Lower leg skin (tissue), 4 donors: Measurements from ENCODE around the gene ATP8A2. TPM values are rescaled to one million over a fixed set of nuclear protein-coding genes. Genes with fewer than 3 reads are reported as not detected.

Experiments
- DNase-seq, 2 donors: peaks; one replicate each; pipeline ENCODE4 v3.0.0-alpha.2; 2019; ENCODE audit warnings: low spot score in 2 of 2
- H3K4me3 ChIP-seq: fragments of 200-600 bp; sonication (generic); 2 replicates; pipeline ENCODE4 v1.5.1; 2017; ENCODE audit warnings: mild to moderate bottlenecking, low read depth; ENCODE audit not compliant: poor library complexity, severe bottlenecking
- POLR2A ChIP-seq, 2 donors: fragments of 450-650 bp; IDR thresholded peaks; one replicate each; pipeline ENCODE4 v1.6.1; 2016 to 2017; ENCODE audit warnings: antibody characterized with exemption in 2 of 2, mild to moderate bottlenecking in 1 of 2, moderate library complexity in 1 of 2
- WGBS, 2 donors: methylation state at CpG; one replicate each; pipeline ENCODE4 v1.1.5; 2018; 5-methylcytosine and 5-hydroxymethylcytosine counted together
- intact Hi-C: fragments of 100-400 bp; cut with DNase I; formaldehyde crosslinking; loops from one replicate; pipeline ENCODE4 v1.15.0; 2023; ENCODE audit warnings: low total_unique reads
- total RNA-seq, 4 donors: library from RNA; depleted of rRNA; stranded (reverse); fragments of >200 nt; gene quantifications; one replicate each; pipeline ENCODE4 v1.1.0, GENCODE V29; 2016
- TF ChIP-seq, protein P1 (sequence below), 3 donors: fragments of 450-650 bp; IDR thresholded peaks; one replicate each; pipeline ENCODE4 v1.5.1; 2016; ENCODE audit warnings: antibody characterized with exemption in 3 of 3, mild to moderate bottlenecking in 3 of 3, moderate library complexity in 2 of 3

ATP8A2 gene
- total RNA-seq, 4 donors from 2014 or later, result 0.05 to 0.23 TPM; not detected in 2

DNA sequence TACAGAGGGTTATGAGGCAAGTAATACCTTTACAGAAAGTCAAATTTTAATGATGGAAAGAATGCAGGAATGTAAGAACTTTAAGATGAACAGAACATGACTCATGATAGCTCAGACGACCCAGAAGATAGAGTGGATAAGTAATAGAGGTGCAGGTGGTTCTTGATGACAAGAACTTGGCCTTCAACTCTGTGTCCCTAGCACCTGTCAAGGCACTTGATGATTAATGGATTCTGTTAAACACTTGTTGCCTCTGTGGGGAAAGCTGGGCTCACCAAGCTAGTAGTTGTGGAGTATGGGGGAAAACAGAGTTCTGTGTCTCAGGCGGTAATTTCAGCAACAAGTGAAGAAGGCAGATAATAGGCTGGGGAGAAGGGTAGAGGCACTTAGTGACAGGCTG lies 306.2 kb downstream of the ATP8A2 start:
- WGBS, 2 donors, result 67 to 75% methylated on average over 2 of the region's 2 CpGs
- intact Hi-C loops, result no loop called here
- no peak for DNase-seq
- no peak for TF ChIP-seq POLR2A (IDR thresholded peaks at IDR 0.05)
- TF ChIP-seq, protein P1, sequence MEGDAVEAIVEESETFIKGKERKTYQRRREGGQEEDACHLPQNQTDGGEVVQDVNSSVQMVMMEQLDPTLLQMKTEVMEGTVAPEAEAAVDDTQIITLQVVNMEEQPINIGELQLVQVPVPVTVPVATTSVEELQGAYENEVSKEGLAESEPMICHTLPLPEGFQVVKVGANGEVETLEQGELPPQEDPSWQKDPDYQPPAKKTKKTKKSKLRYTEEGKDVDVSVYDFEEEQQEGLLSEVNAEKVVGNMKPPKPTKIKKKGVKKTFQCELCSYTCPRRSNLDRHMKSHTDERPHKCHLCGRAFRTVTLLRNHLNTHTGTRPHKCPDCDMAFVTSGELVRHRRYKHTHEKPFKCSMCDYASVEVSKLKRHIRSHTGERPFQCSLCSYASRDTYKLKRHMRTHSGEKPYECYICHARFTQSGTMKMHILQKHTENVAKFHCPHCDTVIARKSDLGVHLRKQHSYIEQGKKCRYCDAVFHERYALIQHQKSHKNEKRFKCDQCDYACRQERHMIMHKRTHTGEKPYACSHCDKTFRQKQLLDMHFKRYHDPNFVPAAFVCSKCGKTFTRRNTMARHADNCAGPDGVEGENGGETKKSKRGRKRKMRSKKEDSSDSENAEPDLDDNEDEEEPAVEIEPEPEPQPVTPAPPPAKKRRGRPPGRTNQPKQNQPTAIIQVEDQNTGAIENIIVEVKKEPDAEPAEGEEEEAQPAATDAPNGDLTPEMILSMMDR (IDR thresholded peaks at IDR 0.05), result no peak
- H3K4me3 ChIP-seq, result no peak overlapping the region

DNA sequence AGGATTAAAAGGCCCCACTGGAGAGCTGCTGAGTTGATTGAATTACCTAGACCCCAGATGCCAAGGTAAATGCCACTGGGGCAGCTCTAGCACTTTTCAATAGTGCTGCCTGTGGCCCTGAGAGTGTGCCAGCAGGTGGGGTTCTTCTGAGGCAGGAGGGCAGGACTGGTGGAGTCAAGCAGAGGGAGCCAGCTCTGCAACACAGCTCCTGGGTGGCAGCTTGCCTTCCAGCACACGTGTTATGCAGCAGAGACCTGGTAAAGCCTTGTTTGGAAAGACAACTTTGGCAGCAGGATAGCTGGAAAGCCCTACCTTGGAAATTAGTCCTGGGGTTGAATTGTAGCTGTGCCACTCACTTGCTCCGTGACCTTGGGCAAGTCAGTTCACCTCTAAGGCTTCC lies 306.6 kb downstream of the ATP8A2 start:
- intact Hi-C loops, result no loop called here
- TF ChIP-seq POLR2A (IDR thresholded peaks at IDR 0.05), result no peak
- TF ChIP-seq, protein P1 (IDR thresholded peaks at IDR 0.05), result no peak
- no peak for DNase-seq
- WGBS, 2 donors, result 41 to 47% methylated on average over 2 of the region's 2 CpGs
- no peak overlapping the region for H3K4me3 ChIP-seq

DNA sequence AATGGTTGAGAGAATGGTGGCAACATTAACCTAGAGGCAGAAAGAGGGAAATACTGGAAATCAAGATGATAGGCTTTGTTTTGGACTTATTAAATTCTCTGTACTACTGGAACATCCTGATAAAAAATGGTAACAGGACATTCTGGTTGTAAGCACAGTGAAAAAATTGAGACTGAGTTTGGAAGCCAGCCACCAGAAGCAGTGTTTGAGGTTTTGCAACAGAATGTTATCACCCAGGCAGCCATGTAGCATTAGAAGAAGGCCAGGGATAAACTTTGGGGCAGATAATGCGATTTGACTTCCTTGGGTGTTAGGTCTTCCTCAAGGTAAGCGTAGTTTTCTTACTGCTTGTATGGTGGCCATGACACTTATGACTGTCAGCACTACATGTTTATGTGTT lies 307.4 kb downstream of the ATP8A2 start:
- 83 to 96% methylated on average over 2 of the region's 2 CpGs for WGBS, 2 donors
- TF ChIP-seq, protein P1 (IDR thresholded peaks at IDR 0.05), result no peak
- TF ChIP-seq POLR2A (IDR thresholded peaks at IDR 0.05), result no peak

DNA sequence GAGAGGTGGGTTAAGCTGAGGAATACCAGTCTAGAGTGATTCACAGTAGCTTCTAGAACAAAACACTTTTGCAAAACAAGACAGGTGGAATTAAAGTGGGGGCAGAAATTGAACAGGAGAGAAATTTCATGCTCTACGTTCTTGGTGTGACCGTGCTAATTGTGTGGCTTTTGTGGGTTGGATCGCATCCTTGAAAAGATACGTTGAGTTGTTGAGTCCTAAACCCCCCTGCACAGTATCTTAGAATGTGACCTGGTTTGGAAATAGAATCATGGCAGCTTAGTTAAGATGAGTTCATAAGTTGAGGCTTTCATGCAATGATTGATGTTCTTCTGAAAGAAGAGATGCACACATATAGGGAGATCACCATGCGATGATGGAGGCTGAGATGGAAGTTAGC lies 308.2 kb downstream of the ATP8A2 start:
- 80 to 85% methylated on average over 5 of the region's 5 CpGs for WGBS, 2 donors
- DNase-seq, result no peak
- no peak overlapping the region for H3K4me3 ChIP-seq
- TF ChIP-seq, protein P1 (IDR thresholded peaks at IDR 0.05), result no peak
- no peak for TF ChIP-seq POLR2A (IDR thresholded peaks at IDR 0.05)
- intact Hi-C loops, result no loop called here

More for the DNA sequence above, 307.4 kb downstream of the ATP8A2 start:
- no peak for DNase-seq
- intact Hi-C loops, result no loop called here
- no peak overlapping the region for H3K4me3 ChIP-seq

DNA sequence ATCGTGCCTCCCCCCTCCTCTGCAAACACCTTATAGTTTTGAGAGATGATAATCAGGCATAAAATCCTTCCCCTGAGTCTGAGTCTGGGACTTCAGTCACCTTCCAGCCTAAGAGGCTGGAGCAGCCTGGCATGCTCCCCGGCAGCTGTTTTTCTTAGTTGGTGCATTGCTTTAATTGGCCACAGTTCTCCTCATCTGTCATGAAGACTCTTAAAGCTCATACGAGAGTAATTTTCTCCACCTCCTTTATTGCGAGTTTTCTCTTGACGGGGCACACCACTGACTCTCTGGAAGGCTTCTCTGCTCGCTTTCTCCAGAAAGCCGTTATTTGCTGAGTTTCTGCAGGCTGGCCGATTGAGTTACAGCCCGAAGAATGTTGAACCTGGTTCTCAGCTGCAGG lies 310.5 kb downstream of the ATP8A2 start:
- no peak overlapping the region for H3K4me3 ChIP-seq
- WGBS, 2 donors, result 75 to 78% methylated on average over 9 of the region's 9 CpGs
- no peak for TF ChIP-seq POLR2A (IDR thresholded peaks at IDR 0.05)
- TF ChIP-seq, protein P1 (IDR thresholded peaks at IDR 0.05), result no peak
- intact Hi-C loops, result no loop called here
- DNase-seq, result no peak

DNA sequence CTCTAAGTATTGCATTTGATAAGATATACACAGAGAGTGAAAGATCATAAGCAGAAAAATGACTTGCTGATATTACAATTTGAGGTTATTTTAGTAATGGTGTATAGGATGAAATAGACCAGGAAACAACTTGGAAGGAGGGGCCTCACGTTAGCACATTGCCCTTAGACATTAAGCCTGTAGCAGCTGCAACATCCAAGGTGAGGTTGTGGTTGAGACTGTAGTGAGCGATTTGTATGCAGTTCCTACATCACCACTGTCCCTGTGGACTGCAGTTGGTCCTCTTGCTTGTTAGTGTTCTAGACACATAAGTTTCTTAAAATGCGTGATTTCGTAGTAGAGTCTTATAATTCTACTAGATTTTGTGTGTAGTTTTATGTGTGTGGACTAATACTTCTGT lies 311.3 kb downstream of the ATP8A2 start:
- DNase-seq, result no peak
- H3K4me3 ChIP-seq, result no peak overlapping the region
- 86 to 92% methylated on average over 4 of the region's 4 CpGs for WGBS, 2 donors
- TF ChIP-seq, protein P1 (IDR thresholded peaks at IDR 0.05), result no peak
- TF ChIP-seq POLR2A (IDR thresholded peaks at IDR 0.05), result no peak
- intact Hi-C loops, result no loop called here
